Measurements from ENCODE around the gene BBS9.
"Not testable (repeated sequence)": the region's sequence is repeated elsewhere in the genome, so short reads cannot be mapped to it uniquely, and the experiment has no call there.

The BBS9 gene

DNA sequence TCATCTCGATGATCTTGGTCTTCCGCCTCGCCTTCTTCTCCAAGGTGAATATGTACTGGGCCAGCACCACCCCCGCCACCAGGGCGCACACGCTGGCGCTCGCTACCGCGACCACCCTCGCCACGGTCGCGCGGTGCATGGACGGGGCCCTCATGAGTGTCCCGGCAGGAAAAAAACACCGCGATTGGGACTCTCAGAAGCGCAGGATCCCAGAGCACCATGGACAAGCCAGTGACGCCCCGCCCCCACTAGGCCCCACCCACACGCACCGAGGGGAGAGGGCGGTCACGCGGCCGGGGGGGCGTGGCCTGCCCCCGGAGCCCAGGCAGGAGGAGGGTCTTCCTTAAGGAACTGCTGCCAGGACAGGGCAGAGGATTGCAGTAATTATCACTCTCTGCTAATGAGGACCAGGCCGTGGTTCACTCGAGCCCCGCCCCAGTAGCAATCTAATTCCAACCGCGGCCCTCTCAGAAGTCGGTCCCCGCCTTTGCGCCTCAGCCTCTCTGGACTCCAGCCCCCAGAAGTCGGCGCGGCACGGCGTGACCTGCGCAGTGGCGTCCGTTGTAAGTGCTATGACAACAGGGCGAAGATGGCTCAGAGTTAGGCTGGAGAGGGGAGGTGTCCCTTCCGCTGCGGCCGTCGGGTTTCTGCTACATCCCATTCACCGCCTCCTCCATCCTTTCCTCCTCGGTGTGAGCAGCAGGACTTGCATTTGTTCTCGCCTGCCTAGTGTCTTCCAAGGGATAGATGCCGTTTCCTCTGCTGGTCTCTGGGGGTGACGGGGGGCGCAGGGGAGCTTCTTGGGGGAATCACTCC lies at the start of gene BBS9:
Gene BBS9, plus strand, starts transcription at position 575 of the 816 bp plus-strand sequence. CDS start 16,689 bp downstream, outside the sequence.
- peak; percentile 92 for DNase-seq

- no peak for DNase-seq
Observed at GRCh38 chr7:33079763-33080690, 49.3 kb upstream of the BBS9 start.

GRCh38 chr7:33087356-33087755 lies 42.0 kb upstream of the BBS9 start:
- no peak for DNase-seq

DNA sequence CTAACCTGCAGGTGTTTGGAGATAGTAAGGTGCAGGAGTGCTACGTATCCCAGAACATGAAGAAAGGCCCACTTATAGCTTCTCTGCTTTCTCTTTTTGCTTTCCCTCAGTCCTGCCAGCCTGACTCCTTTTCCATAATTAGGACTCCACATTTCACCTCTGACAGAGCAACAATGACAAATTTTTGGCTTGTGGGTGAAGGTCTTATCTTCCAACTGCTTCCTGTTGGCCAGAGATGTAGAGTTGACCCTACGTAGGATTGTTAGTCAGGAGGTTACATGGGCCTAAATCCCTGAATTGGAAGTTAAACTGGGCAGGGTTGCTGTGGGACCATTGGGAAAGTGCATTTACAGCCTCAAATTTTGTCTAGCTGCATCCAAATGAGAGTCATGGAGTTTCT lies 41.5 kb upstream of the BBS9 start:
- no peak for DNase-seq

GRCh38 chr7:33089142-33089541 lies 40.2 kb upstream of the BBS9 start:
- no peak for DNase-seq

GRCh38 chr7:33091111-33091531 lies 38.2 kb upstream of the BBS9 start:
- no peak for DNase-seq

DNA sequence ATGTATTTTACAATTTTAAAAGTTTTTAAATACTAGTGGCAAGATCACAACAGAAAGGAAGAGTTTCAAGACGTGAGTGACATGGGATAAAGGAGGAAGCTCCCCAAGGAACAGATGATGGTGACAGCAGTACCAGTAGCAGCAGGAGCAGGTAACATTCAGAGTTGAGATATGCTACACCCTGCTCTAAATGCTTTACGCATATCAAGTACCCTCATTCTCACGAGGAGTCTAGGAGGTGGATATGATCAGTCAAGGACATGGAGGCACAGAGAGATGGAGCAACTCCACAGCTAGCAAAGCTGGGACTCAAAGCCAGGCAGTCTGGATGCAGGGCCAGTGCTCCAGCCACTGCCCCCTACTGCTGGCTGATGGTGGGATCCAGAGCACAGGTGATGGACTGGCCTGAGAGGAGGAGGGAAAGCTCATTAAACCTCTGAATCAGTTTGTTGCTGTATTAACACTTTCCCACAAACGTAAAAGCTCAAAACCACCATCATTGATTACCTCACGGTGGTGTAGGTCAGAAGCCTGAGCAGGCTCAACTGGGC lies 37.6 kb upstream of the BBS9 start:
- no peak for DNase-seq

- no peak for DNase-seq
Observed at GRCh38 chr7:33093266-33093665, 36.1 kb upstream of the BBS9 start.

DNA sequence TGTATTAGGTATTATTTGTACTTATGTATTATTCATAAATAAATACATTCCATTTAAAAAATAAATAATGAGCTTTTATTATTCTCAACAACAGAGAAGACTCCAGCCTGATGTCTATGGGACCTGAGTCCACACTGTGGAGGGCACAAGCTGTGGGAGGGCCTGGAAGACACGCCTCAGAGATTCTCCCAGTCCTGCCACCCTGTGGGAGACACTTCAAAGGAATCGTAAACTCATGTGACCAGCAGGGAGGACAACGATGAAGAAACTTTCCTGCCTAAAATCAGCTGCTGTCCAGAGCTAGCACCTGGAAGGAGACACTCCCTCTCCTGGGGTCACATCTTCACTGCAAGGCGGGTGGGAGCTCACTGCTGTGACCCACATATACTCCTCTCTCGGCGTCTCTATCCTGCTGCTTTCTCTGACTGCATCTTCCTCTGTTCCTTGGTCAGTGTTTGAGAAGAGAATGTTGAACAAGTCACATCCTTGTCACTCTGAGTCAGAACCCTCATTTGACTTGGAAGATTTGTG lies 34.6 kb upstream of the BBS9 start:
- not testable (repeated sequence) for DNase-seq

DNA sequence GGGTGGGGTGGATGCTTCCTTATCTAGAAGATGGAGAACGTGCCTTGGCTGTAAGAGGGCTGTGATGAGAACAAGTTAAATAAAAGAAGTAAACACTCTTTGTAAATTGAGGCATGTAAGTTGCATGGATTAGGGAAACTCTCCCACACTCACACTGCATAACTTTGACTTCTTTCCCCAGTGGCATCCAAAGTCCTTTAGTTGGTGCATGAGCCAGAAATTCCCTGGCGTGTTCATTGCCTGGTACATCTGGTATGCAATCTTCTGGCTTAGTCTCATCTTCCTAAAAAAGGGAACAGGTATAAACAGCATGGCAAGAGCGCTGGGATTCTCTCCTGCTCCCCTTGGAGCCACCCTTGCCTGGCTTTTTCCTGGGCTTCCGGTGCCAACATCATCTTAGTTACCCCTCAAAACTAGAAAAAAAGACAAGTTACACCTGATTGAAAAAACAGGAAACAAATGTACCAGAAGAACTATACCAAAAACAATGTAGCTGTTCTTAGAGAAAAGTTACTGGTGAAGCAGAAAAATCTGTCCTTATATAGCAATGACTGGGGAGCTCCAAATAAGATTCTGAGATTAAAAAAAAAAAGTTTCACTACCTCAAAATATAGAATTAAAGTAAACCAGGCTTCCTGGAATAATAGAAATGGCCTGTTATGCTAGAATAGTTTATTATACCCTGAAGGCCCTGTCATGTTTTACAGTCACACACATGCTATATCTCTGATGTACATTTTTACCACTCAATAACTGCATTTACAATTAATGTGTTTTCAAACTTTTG lies 30.0 kb upstream of the BBS9 start:
- no peak for DNase-seq

GRCh38 chr7:33100770-33101169 lies 28.6 kb upstream of the BBS9 start:
- no peak for DNase-seq

- DNase-seq: no peak
Observed at GRCh38 chr7:33101906-33102305, 27.5 kb upstream of the BBS9 start.

GRCh38 chr7:33107136-33108066 lies 22.0 kb upstream of the BBS9 start:
- DNase-seq: no peak

DNA sequence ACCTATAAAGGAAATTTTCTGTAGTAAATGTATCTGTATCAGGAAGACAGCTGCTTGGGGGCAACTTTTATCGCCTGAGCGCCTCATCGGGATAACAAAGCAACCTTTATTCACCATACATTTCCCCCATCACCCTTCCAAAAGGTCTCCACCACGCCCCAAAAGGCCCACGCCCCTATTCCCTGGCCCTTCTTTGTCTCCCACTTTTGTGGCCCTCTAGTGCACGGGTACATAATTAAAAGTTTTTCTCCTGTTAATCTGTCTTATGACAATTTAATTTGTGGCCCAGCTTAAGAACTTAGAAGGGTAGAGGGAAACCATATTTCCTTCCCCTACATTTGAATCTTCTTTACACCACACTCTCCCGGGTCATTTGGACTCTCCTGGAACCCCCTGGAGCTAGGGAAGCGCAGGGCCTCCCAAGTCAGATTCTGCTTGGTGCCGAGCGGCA lies 20.8 kb upstream of the BBS9 start:
- DNase-seq: peak; percentile 11

DNA sequence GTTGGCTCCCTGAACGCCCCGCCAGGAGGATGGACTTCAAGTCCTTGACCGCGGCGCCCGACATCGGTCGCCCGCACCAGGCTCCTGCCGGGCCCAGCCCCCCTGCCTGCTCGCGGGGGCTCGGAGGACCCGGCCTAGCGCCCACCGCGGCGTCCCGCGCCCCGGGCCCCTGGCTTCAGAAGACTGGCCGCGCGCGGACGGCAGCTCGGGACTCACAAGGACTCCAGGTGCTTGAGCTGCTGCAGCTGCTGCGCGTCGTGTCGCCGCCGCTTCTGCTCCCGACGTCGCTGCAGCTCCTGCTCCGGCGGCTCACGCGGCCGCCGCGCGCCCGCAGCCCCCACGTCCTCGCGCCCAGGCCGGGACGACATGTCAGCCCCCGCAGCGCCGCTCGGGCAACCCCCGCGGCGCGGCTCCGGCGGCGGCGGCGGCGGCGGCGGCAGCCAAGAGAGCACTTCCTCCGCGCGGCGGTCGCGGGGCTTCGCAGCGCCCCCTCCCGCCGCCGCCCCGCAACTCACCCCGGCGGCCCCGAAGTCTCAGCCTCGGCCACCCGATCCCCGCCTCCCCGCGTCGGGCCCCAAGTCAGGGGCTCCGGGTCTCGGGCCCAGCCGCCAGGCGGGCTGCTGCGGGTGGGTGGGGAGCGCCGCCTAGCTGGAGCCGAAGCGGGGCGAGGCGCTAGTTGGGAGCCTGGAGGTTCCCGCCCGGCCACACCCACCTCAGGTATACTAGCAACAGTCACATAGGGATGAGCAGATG lies 20.2 kb upstream of the BBS9 start, which contains the start of gene RP9:
Gene RP9, minus strand, starts transcription at position 400 of the 753 bp plus-strand sequence. Its CDS starts 32 bp downstream, at position 368.
- DNase-seq: peak; percentile 76

- DNase-seq: no peak
Observed at GRCh38 chr7:33109758-33110238, 19.6 kb upstream of the BBS9 start.

DNA sequence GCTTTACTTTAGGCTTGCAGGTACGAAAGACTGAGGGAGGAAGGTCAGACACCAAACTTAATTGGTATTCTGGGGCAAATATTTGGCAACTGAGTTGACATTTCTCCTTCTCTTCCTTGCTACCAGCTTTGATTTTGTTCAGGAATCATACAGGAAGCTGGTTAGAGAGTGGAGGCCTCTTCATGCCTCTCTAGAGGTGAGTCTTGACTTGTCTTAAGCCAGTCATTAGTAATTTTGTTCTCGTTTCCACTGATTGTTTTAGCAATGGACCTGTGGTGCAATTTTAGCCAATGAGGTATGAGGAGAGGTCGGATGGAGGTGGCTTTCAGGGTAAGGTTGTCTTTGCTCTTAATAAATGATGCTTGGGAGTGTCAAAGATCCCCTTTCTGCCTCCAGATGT lies 17.8 kb upstream of the BBS9 start:
- DNase-seq: no peak

GRCh38 chr7:33114976-33115375 lies 14.4 kb upstream of the BBS9 start:
- no peak for DNase-seq

DNA sequence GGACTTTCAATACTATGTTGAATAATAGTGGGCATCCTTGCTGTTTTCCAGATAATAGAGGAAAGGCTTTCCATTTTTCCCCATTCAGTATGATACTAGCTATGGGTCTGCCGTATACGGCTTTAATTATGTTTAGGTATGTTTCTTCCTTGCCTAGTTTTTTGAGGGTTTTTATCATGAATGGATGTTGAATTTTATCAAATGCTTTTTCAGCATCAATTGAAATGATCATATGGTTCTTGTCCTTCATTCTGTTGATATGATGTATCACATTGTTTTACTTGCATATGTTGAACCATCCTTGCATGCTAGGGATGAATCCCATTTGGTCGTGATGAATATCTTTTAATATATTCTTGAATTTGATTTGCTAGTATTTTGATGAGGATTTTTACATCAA lies 11.0 kb upstream of the BBS9 start:
- no peak for DNase-seq

GRCh38 chr7:33127085-33127484 lies 2.3 kb upstream of the BBS9 start:
- DNase-seq: no peak
